ENCODE measurements around the gene ZYG11A. TPM values are rescaled to one million over a fixed set of nuclear protein-coding genes. Genes with fewer than 3 reads are reported as not detected.

The ZYG11A gene
- total RNA-seq, 2 experiments from 2014 or later: 0.11 to 0.16 TPM

DNA sequence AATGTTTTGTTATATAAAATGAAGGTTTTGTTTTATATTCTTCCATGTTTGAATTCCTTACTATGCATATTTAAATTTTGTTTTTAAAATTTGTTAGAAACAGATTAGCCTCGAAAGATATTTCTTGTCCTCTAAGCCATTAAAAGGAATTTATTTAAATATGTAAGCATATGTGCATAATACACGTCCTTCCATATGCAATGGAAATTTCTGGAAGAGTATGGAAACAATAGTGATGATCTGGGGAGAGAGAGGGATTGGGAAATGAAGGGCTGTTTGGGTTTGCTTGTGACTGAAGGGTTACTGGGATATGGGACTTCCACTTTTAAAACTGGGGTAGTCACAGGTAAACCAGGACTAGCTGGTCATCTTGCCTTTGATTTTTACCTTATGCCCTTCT, 57.8 kb downstream of the ZYG11A start:
- Histone ChIP-seq H3K27me3 (ENCODE audit: control insufficient read depth in 1 of 2, insufficient read depth in 2 of 2, low read length in 2 of 2) (no peaks in the 10 kb centered on the region), H3K4me1 (ENCODE audit: insufficient read depth, low read length) (no peaks in the 10 kb centered on the region), H3K9me3 (ENCODE audit: control insufficient read depth in 1 of 2, insufficient read depth in 1 of 2, low read length in 2 of 2) (no peaks in the 10 kb centered on the region), H3K36me3 (ENCODE audit: insufficient read depth, low read length) (peaks cover 10% of the 10 kb centered on the region), H3K27ac (ENCODE audit: low read depth in 1 of 2, low read length in 2 of 2) (no peak overlapping the region), H3K4me3 (ENCODE audit: low read length) (no peak overlapping the region)
- DNase-seq (no peak), ATAC-seq (ENCODE audit: poor library complexity) (no peak)
- TF ChIP-seq, protein P1, sequence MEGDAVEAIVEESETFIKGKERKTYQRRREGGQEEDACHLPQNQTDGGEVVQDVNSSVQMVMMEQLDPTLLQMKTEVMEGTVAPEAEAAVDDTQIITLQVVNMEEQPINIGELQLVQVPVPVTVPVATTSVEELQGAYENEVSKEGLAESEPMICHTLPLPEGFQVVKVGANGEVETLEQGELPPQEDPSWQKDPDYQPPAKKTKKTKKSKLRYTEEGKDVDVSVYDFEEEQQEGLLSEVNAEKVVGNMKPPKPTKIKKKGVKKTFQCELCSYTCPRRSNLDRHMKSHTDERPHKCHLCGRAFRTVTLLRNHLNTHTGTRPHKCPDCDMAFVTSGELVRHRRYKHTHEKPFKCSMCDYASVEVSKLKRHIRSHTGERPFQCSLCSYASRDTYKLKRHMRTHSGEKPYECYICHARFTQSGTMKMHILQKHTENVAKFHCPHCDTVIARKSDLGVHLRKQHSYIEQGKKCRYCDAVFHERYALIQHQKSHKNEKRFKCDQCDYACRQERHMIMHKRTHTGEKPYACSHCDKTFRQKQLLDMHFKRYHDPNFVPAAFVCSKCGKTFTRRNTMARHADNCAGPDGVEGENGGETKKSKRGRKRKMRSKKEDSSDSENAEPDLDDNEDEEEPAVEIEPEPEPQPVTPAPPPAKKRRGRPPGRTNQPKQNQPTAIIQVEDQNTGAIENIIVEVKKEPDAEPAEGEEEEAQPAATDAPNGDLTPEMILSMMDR (IDR thresholded peaks at IDR 0.05): no peak
- POLR2A ChIA-PET: no interaction called here
- Mint-ChIP-seq H3K4me3 (no peak overlapping the region), H3K27me3 (no peaks in the 10 kb centered on the region), H3K27ac (no peak overlapping the region), H3K9me3 (no peaks in the 10 kb centered on the region), H3K4me1 (ENCODE audit: low read depth) (no peaks in the 10 kb centered on the region), H3K36me3 (ENCODE audit: low read depth) (peaks cover 29% of the 10 kb centered on the region)
- intact Hi-C loops (cut with DNase I, micrococcal nuclease): no loop called here
- CTCF ChIA-PET: interaction anchor here (2.1 kb wide), 1 partner anchor 21 kb away, joined by 5 read pairs; the partner anchor contains the start of gene ECHDC2

DNA sequence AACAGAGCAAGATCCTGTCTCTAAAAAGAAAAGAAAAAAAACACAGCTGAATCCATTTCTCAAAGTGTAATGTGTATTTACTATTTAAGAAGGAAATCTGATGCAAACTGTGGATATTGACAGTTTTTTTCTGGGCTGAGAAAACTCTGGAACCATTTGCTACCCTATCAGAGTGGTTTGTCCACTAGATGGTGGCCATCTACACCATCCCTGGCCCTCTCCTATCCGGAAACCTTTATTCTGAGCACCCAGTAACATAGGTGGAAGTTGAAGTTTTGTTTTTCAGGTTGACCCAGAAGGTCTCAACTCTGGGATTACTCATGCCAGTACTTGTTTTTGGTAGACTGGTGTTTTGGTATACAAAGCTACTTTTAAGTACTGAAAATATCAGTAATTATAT, 58.8 kb downstream of the ZYG11A start:
- Mint-ChIP-seq H3K27ac (no peak overlapping the region), H3K36me3 (ENCODE audit: low read depth) (peaks cover 23% of the 10 kb centered on the region), H3K9me3 (no peaks in the 10 kb centered on the region), H3K27me3 (no peaks in the 10 kb centered on the region), H3K4me1 (ENCODE audit: low read depth) (no peaks in the 10 kb centered on the region), H3K4me3 (no peak overlapping the region)
- no peaks in the 10 kb centered on the region for H3K9me3 ChIP-seq (ENCODE audit: control insufficient read depth in 1 of 2, insufficient read depth in 1 of 2, low read length in 2 of 2)
- ATAC-seq (ENCODE audit: poor library complexity) (no peak), DNase-seq (no peak)
- no peaks in the 10 kb centered on the region for H3K27me3 ChIP-seq (ENCODE audit: control insufficient read depth in 1 of 2, insufficient read depth in 2 of 2, low read length in 2 of 2)
- ChIA-PET POLR2A (no interaction called here), CTCF (interaction anchor here (2.1 kb wide), 1 partner anchor 20 kb away, joined by 5 read pairs; the partner anchor contains the start of gene ECHDC2)
- TF ChIP-seq, protein P1 (IDR thresholded peaks at IDR 0.05): no peak
- H3K4me3 ChIP-seq (ENCODE audit: low read length): no peak overlapping the region
- intact Hi-C loops (cut with DNase I, micrococcal nuclease): no loop called here
- H3K36me3 ChIP-seq (ENCODE audit: insufficient read depth, low read length): peaks cover 10% of the 10 kb centered on the region
- no peaks in the 10 kb centered on the region for H3K4me1 ChIP-seq (ENCODE audit: insufficient read depth, low read length)
- H3K27ac ChIP-seq (ENCODE audit: low read depth in 1 of 2, low read length in 2 of 2): no peak overlapping the region

DNA sequence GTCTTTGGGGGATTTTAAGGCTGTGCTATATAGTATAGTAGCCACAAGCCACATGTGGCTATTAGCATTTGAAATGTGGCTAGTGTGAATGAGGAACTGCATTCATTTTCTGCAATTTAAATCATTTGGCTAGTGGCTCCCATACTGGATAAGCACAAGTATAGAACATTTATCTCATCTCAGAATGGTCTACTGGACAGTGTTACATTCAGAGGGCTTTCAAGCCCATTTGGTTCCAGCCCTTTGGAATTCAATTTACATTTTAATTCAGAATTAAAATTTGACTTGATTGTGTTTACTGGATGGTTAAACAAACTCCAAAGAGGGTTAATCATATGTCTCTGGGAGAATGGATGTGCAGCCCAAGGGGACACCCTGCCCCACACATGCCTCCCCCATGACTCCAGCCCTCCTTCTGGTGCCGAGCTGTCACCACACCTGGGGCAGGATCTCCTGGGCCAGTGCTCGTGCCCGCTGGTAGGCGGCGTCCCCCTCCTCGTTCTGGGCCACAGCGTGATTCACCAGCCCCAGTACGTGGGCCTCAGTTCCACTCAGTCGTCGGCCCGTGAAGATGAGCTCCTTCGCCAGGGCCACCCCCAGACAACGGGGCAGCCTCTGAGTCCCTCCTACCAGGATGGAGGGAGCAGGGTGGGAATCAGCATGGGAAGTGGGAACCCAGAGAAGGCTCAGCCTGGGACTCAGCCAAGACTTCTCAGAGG, 61.8 kb downstream of the ZYG11A start:
- H3K9me3 ChIP-seq (ENCODE audit: control insufficient read depth in 1 of 2, insufficient read depth in 1 of 2, low read length in 2 of 2): no peaks in the 10 kb centered on the region
- intact Hi-C loops (cut with DNase I, micrococcal nuclease): no loop called here
- Mint-ChIP-seq H3K4me1 (ENCODE audit: low read depth) (no peaks in the 10 kb centered on the region), H3K36me3 (ENCODE audit: low read depth) (peaks cover 25% of the 10 kb centered on the region), H3K4me3 (no peak overlapping the region), H3K27me3 (no peaks in the 10 kb centered on the region), H3K27ac (no peak overlapping the region), H3K9me3 (no peaks in the 10 kb centered on the region)
- H3K4me3 ChIP-seq (ENCODE audit: low read length): no peak overlapping the region
- H3K27ac ChIP-seq (ENCODE audit: low read depth in 1 of 2, low read length in 2 of 2): no peak overlapping the region
- DNase-seq (no peak), ATAC-seq (ENCODE audit: poor library complexity) (no peak)
- peaks cover 10% of the 10 kb centered on the region for H3K36me3 ChIP-seq (ENCODE audit: insufficient read depth, low read length)
- POLR2A ChIA-PET: interaction anchor here (1.1 kb wide), 1 partner anchor 23 kb away, joined by 3 read pairs; the partner anchor contains the start of gene SCP2
- H3K4me1 ChIP-seq (ENCODE audit: insufficient read depth, low read length): no peaks in the 10 kb centered on the region
- CTCF ChIA-PET: interaction anchor here (1.0 to 1.3 kb wide), 2 partner anchors 17 to 278 kb away, joined by 3 to 8 read pairs; partner anchors contain the start of gene ECHDC2
- no peaks in the 10 kb centered on the region for H3K27me3 ChIP-seq (ENCODE audit: control insufficient read depth in 1 of 2, insufficient read depth in 2 of 2, low read length in 2 of 2)
- TF ChIP-seq, protein P1 (IDR thresholded peaks at IDR 0.05): no peak
